Stimulated activated CD4-positive, alpha-beta T cell treated with anti-CD3 and anti-CD28 coated beads, TNF-alpha, amount 100 ng/mL, for 48 hours (primary cell): ENCODE results near the gene WDR1.

Source experiments
- DNase-seq, 3 donors: peaks; one replicate each; pipeline ENCODE4 v3.0.0-alpha.2; 2020; ENCODE audit warnings: low read depth in 3 of 3

WDR1 gene

DNA sequence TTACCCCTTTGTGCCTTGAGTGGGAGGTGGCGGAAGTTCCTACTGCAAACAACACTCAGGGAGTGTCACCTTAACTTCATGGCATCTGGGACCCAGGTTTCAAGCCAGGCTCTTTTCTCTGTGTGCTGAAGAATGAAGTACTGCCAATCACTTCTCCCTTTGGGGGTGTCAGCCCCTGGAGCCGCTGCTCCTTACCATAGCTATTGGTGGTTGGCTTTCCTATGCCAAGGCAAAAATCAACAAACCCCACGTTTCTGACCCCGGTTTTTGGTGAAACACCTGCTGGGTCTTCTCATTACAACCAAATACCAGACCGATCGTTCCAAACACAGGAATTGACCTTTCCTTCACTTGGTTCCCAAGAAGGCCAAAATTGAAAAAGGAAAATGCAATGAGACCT, 75.6 kb downstream of the WDR1 start:
- no peak for DNase-seq

DNA sequence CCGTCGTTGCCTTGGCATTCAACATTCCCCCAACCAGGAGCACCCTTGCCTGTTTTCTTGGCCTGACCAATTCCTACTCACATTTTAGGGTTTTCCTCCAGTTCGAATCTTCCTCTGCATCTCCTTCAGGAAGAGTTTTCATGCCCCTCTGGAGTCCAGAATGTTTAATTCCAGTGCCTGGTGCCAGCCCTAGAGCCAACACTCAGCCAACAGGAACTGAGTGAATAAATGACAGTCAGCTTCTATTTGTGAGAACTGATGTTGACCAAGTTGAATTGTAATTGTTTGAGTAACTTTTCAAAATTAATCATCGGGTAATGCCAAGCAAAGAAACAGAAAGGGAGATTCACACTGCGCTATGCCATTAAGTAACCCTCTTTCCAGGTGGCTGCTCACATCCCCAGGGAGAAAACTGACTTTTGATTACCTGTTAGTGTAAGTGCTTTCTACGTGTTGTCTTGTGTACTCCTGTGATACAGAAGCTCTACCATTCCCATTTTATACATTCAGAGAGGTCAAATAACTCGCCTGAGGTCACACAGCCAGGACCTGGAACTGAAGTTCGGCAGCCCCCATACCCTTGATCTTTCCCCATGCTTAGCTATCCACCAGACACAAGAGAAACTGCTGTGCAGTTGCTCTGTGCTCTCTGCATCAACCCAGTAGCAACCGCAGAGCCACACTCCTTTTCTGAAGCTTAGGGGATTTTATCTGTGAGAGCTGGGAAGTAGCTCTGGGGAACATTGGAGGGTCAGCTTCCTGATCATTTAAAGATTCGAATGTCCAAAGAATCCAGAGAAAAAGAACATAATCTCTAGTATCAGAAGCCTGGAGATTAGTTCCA, 76.3 kb downstream of the WDR1 start:
- DNase-seq, result no peak

DNA sequence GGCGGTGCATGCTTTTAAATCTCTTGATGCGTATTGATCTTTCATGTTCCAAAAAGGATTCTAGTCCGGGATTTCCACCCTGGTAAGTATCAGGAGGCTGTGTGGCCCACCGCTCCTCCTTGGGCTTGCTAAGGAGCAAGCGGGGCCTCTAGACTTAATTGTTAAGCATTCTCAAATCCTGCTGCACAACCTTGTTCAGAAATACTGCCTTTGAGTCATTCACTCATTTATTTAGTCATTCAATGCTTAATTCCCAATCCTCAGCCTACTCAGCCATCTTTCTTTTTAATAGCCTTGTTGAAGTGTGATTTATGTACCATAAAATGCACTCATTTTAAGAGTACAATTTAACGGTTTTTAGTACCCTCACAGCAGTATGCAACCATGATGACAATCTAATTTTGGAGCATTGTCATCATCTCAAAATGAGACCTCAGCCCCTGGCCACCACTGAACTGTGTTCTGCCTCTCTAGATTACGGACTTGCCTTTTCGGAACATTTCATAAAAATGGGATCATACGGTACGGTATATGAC, 79.7 kb downstream of the WDR1 start:
- no peak for DNase-seq

DNA sequence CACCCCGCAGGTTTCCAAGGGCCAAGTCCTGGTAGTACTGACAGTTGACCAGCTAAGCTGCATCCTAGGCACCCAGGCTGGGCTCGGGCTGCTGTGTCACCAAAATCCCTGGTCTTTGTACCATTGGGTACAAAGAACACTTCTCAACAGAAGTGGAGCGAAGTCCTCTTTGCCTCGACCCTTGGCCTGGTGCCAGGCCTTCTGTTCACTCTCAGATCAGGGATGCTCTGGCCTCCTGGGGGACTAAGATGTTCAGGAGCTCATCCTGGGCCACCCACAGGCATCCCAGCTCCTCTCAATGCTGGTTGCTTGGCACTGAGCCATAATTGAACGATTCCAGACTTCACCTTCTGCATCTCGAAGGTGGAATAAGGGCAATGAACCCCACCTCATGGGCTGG, 81.5 kb downstream of the WDR1 start:
- no peak for DNase-seq

DNA sequence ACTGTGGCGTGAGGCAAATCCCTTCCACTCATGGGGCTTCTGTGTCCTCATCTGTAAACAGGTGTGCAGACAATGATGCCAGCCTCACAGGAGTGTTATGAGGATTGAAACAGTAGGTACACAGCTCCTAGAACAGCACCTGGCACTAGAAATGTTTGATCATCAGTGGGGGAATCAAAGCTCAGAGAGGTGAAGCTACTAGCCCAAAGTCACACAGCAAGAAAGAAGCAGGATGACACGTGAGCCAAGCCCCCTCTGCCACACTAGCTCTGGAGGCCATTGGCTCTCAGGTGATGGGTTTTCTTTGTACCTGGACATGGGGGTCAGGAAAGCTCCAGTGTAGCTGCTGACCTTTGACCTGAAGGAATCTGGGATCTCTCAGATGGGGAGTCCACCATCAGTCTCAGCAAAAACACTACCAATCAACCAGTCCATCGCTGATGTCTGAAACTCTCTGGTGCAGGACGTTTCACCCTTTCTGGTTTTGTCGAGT, 81.9 kb downstream of the WDR1 start:
- no peak for DNase-seq

DNA sequence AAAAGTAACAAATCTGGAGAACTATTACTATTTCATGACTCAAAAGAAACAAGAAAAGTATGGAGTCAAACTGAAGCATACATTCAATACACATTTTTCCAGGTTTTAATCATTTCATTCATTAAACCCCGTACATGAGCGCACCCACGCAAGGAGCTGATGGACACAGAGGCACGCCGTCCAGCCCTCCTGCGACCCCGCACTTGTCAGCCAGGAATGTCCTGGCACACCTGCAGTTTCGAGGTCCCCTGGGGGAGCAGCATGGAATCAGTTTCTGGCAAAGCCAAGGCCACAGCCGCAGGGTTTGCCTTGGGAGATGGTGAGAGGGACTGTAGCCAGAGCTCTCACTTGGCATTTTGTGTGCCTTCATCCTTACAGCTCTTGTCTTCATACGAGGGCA, 82.5 kb downstream of the WDR1 start:
- no peak for DNase-seq

DNA sequence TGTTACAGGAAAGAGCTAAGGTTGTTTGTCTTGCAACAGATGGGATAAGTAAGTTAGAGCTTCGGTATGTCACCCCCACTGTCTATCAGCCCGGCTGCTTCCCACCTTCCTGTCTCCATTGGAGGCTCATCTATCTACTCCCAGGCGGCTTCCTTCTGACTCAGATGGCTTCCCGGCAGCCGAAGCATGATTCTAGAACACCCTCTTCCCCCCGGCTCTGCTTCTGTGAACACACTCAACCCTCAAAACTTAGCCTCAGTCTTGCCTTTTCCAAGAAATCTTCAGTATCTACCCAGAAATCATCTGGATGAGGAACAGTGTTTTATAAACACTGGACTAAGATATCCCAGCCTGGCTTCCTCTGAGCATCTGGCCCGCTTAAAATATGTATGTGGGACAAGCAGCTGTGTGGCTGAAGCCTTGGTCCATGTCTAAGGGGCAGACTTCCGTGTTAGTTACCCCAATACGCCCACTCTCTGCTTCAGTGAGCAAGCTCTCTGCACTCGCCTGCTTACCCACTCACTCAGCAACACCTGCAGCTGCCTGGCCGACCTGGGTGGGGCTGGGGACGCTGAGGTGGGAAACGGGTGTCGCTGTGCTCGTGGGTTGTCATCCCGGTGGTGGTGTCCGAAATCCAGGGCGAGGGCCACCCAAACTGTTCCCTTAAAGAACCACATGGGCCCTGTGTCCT, 83.3 kb downstream of the WDR1 start:
- DNase-seq, result no peak

DNA sequence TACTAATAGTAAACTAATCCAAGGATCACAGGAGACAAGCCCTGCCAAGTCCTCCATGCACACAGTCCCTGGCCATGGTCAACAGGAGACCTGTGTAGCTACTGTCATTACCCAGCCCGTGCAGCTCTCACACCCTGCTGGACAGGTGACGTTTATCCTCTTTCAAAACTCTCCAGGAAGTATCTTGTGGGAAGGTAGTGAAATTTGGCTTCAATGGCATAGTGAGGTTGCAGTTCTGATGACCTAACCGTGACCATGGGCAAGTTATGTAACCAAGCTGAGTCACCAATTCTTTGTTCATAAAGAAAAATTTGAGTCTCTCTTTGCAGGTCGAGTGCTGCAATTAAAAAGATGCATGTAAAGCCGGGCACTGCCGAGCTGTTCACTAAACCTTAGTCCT, 84.0 kb downstream of the WDR1 start:
- DNase-seq, result no peak

DNA sequence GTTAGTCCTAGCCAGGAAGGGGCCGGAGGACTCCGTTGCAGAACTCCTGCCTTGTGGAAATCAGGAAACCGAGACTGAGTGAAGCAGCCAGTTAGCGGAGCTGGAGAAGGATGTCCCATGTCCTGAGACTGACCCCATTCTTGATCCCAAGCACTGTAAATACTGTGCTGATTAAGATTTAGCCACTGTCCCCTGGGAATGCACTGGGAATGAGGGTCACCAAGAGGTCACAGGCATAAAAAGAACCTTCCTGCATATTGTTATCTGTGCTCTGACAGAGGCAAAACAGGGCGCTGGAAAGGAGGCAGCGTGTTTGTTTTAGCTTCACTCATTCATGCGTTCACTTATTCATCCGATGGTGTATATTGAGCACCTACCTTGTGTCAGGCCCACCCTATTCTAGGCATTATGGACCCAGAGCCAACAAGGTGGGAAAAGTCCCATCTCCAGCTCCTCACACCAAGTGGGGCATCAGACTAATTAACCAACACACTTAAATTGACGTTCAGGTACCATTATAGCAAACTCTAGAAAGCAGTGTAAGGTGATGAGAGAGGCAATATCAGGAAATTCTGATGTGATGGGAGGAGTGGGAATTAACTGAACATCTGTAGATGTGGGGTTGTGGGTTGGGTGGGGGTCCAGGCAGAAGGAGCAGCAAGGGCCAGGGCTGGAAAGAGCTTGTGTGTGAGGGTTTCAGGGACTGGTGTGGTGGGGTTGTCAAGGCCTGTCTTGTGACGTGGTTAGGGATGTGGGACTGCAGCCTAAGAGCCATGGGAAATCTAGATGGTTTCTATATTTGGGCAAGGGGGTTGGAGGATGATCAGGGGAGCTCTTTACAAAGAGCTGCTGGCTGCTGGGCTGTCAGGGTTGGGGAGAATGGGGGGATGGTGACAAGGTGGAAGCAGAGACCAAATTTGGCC, 84.7 kb downstream of the WDR1 start:
- DNase-seq, result no peak

DNA sequence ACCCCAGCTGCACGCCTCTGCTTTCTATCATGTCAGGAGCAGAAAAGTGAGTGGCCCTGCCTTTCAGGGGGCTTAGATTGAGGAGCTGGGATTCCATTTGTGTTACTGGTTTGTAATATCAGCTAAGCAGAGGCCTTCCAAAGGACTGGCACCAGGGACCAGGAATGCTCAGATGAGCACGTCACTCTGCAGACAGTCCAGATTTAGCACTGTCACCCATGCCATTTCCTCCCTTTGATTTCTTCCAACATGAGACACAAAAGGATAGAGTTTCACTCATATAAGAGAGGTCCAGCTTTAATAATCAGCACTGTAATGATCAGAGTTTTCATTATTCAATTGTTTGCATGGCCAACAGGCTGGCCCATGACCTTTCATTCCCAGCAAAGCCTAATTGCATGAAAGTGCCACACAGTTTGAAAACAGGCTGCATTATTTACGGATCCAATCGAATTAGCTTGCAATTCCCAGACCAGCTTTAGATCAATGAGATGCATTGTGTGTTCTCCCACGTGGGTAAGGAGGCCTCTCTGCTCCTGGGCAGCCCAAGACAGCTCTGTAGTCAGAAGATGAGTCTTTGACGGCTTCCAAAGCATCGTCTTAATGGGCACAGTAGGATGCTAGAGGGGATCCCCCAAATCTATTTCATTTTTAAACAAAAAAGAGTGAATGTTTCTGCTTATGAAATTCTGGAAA, 85.5 kb downstream of the WDR1 start:
- DNase-seq, result no peak

DNA sequence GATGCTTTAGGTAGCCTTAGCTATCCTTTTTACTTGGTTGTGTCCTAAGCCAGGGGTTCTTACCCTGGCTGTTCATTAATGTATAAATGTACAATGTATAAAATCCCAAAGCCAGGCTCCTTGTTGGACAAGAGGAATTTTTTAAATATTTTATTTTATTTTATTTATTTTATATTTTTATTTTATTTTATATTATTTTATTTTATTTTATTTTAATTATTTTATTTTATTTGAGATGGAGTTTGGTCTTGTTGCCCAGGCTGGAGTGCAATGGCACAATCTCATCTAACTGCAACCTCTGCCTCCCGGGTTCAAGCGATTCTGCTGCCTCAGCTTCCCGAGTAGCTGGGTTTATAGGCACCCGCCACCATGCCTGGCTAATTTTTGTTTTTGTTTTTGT, 87.2 kb downstream of the WDR1 start:
- no peak for DNase-seq

DNA sequence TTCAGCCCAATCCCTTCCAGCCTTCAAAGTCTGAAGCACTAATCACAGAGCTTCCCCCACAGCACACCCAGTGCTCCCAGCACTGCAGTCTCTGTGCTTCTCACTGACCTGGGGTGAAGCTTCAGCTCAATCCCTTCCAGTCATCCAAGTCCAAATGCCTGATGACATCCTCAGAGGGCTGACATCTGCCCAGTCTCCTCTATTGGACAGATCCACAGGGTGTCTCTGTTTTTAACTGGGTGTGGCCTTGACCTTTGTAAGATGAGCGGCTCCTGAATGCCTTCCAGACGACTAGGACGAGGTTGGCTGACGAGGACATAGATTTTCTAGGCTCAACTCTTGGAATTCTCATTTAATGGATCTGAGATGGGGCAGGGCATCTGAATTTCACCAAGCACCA, 87.7 kb downstream of the WDR1 start:
- no peak for DNase-seq

DNA sequence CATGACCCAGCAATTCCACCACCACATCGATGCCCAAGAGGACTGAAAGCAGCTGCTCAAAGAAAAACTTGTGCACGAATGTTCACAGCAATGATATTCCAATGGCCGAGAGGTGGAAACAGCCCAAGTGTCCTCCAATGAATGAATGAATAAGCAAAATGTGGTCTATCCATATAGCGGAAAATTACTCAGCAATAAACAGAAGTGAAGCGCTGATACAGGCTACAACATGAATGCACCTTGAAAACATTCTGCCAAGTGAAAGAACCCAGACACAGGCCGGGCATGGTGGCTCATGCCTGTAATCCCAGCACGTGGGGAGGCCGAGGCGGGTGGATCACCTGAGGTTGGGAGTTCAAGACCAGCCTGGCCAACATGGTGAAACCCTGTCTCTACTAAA, 90.1 kb downstream of the WDR1 start:
- DNase-seq, result no peak

DNA sequence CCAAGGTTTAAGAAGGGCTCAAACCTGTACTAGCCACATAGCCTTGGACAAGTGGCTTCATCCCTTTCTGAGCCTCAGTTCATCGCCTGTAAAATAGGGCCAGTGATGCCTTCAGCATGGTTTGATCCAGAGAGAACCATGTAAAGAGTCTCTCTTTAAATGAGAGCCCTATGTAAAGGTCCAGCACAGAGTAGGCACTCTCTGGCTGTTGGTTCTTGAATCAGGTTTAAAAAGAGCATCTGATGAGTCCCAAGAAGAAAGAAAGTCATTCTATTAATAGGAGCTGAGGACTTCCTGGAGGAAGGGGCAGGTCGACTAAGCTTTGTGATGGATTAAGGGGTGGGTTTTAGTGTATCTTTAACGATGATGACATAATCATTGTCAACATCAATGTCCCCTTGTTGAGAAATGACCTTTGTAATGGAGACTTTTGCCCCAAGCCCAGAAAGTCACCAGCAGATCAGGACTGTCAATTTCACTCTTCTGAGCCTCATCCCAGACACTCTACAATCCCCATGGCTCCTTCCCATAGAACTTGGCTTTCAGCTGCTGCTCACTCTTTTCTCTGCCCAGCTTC, 91.3 kb downstream of the WDR1 start:
- no peak for DNase-seq
